Endothelial cell of umbilical vein (primary cell): ENCODE results near the gene HOXA1. TPM values are rescaled to one million over a fixed set of nuclear protein-coding genes. Genes with fewer than 3 reads are reported as not detected.

Experiments used
- BruUV-seq: library from RNA; stranded (reverse); fragments of 400-500 nt; replicated peaks from 2 replicates; lab custom pipeline; 2021; lab: Mats Ljungman, UMichigan
- CTCF ChIA-PET: fragments of 300-600, 350-600 bp; sonication (Branson Sonifier 250); formaldehyde crosslinking; loops from one replicate; lab custom pipeline; 2021; ENCODE audit warnings: antibody characterized with exemption, inconsistent platforms; lab: Charles Lee
- POLR2A ChIA-PET: fragments of 300-600, 350-600 bp; sonication (Branson Sonifier 250); formaldehyde crosslinking; loops from one replicate; lab custom pipeline; 2021; ENCODE audit warnings: antibody characterized with exemption, inconsistent platforms; lab: Charles Lee
- DNase-seq: peaks from one replicate; pipeline ENCODE4 v3.0.0-alpha.2; 2011; ENCODE audit warnings: low read depth, low spot score
- FAIRE-seq: peaks from 2 replicates; lab custom pipeline; 2011; peaks lifted over from hg19 to GRCh38; lab: Jason Lieb, UNC
- H2AFZ ChIP-seq: 2 replicates; pipeline ENCODE4 v1.6.0; 2012; ENCODE audit warnings: low read depth, low read length, control low read depth, inconsistent platforms
- H3K27ac ChIP-seq: 2 replicates; pipeline ENCODE4 v1.5.1; 2011; ENCODE audit warnings: low read depth, mild to moderate bottlenecking, control low read depth, low read length, moderate library complexity; ENCODE audit not compliant: insufficient read depth
- H3K27me3 ChIP-seq, 2 experiments: 2 replicates each; pipeline versions ENCODE4 v1.6.0 to v1.6.1; 2011; ENCODE audit warnings: low read length in 2 of 2, mixed read lengths in 1 of 2; ENCODE audit not compliant: control insufficient read depth in 2 of 2, insufficient read depth in 2 of 2
- H3K36me3 ChIP-seq, 2 experiments: 2 replicates in 1 of 2; 3 replicates in 1 of 2; pipeline ENCODE4 v1.5.1; 2011; ENCODE audit warnings: low read length in 2 of 2, mild to moderate bottlenecking in 1 of 2, moderate library complexity in 1 of 2; ENCODE audit not compliant: control insufficient read depth in 2 of 2, insufficient read depth in 2 of 2; ENCODE audit errors: extremely low read depth in 1 of 2
- H3K4me1 ChIP-seq: 3 replicates; pipeline ENCODE4 v1.5.1; 2011; ENCODE audit warnings: mild to moderate bottlenecking, low read length; ENCODE audit not compliant: control insufficient read depth, insufficient read depth; ENCODE audit errors: extremely low read depth
- H3K4me2 ChIP-seq: 2 replicates; pipeline ENCODE4 v1.6.1; 2011; ENCODE audit warnings: low read length, control low read depth, mixed read lengths; ENCODE audit not compliant: insufficient read depth
- H3K4me3 ChIP-seq, 3 experiments: fragments of 200-600 bp in 1 of 3; sonication (generic), shearing (Covaris generic) in 1 of 3; replicated peaks in 1 of 3; 2 replicates each; pipeline ENCODE4 v1.5.1; 2011 to 2016; ENCODE audit warnings: control low read depth in 3 of 3, low read length in 3 of 3, mild to moderate bottlenecking in 2 of 3, inconsistent platforms in 1 of 3, low read depth in 1 of 3, moderate library complexity in 1 of 3; ENCODE audit not compliant: insufficient read depth in 1 of 3
- H3K79me2 ChIP-seq: 2 replicates; pipeline ENCODE4 v1.6.0; 2012; ENCODE audit warnings: low read length, inconsistent platforms; ENCODE audit not compliant: control insufficient read depth, insufficient read depth
- H3K9ac ChIP-seq: replicated peaks from 2 replicates; pipeline ENCODE3; 2011; ENCODE audit warnings: low read length, control low read depth; ENCODE audit not compliant: insufficient read depth; ENCODE audit errors: extremely low read depth
- H3K9me1 ChIP-seq: replicated peaks from 3 replicates; pipeline ENCODE4 v1.6.0; 2011; ENCODE audit warnings: mild to moderate bottlenecking, low read length; ENCODE audit not compliant: control insufficient read depth, insufficient read depth; ENCODE audit errors: extremely low read depth
- H3K9me3 ChIP-seq: replicated peaks from 2 replicates; pipeline ENCODE4 v1.5.1; 2012; ENCODE audit warnings: low read length, inconsistent platforms; ENCODE audit not compliant: control insufficient read depth, insufficient read depth
- H4K20me1 ChIP-seq: replicated peaks from 2 replicates; pipeline ENCODE3; 2011; ENCODE audit warnings: mild to moderate bottlenecking, low read length; ENCODE audit not compliant: control insufficient read depth, insufficient read depth; ENCODE audit errors: extremely low read depth
- CTCF ChIP-seq, 2 donors: IDR thresholded peaks; 1 replicate in 1 of 2; 2 replicates in 1 of 2; pipeline ENCODE4 v1.5.1; 2011; ENCODE audit warnings: low read length in 2 of 2, mild to moderate bottlenecking in 2 of 2, moderate library complexity in 2 of 2, control low read depth in 1 of 2, inconsistent platforms in 1 of 2, low read depth in 1 of 2; ENCODE audit not compliant: insufficient read depth in 1 of 2; ENCODE audit errors: extremely low read depth in 1 of 2
- EZH2 ChIP-seq: IDR thresholded peaks from 2 replicates; pipeline ENCODE4 v1.6.1; 2012; ENCODE audit warnings: borderline replicate concordance, low read depth, mild to moderate bottlenecking, moderate library complexity, low read length, inconsistent platforms; ENCODE audit not compliant: severe bottlenecking
- FOS ChIP-seq: IDR thresholded peaks from 2 replicates; pipeline ENCODE4 v1.6.1; 2011; ENCODE audit warnings: mild to moderate bottlenecking, low read length, moderate library complexity, borderline replicate concordance; ENCODE audit not compliant: insufficient read depth
- GATA2 ChIP-seq: IDR thresholded peaks from 2 replicates; pipeline ENCODE4 v1.7.0; 2011; ENCODE audit warnings: low read depth, mild to moderate bottlenecking, moderate library complexity, mixed read lengths, low read length; ENCODE audit not compliant: insufficient read length, insufficient read depth
- JUN ChIP-seq: IDR thresholded peaks from 2 replicates; pipeline ENCODE4 v1.6.1; 2011; ENCODE audit warnings: borderline replicate concordance, low read depth; ENCODE audit not compliant: insufficient read length, insufficient read depth
- MYC ChIP-seq: IDR thresholded peaks from one replicate; pipeline ENCODE4 v1.6.1; 2011; ENCODE audit warnings: mild to moderate bottlenecking, low read depth, low read length
- POLR2A ChIP-seq: IDR thresholded peaks from 2 replicates; pipeline ENCODE4 v1.6.1; 2012; ENCODE audit warnings: low read depth, mild to moderate bottlenecking, control low read depth, low read length
- POLR2AphosphoS5 ChIP-seq: IDR thresholded peaks from 2 replicates; pipeline ENCODE4 v1.6.1; 2012; ENCODE audit warnings: low read depth, mild to moderate bottlenecking, control low read depth, low read length, moderate library complexity; ENCODE audit not compliant: insufficient read depth
- dilution Hi-C: fragments of 300-500 bp; cut with MboI; formaldehyde crosslinking; loops from one replicate; pipeline ENCODE4 v1.15.0; 2019; ENCODE audit warnings: low sequenced_read_pairs; ENCODE audit not compliant: extremely low pct_ligation_motif_present
- intact Hi-C: fragments of 100-400 bp; cut with micrococcal nuclease; formaldehyde crosslinking; loops from one replicate; pipeline ENCODE4 v1.10.0; 2022
- polyA plus RNA-seq, 4 experiments: library from polyadenylated mRNA; depleted of rRNA in 3 of 4; stranded (reverse) in 3 of 4; unstranded in 1 of 4; fragments of >200 nt; gene quantifications; 2 replicates each; pipeline versions ENCODE4 v1.2.1 to v1.2.3, GENCODE V29; 2011 to 2012; ENCODE audit warnings: missing spikeins in 1 of 4
- total RNA-seq: library from RNA; stranded (reverse); gene quantifications from 2 replicates; pipeline ENCODE4 v1.2.3, GENCODE V29; 2021
- TF ChIP-seq, protein P1 (sequence below): IDR thresholded peaks from 2 replicates; pipeline ENCODE4 v1.6.1; 2011; ENCODE audit not compliant: insufficient read depth, insufficient read length

The HOXA1 gene
- total and polyA plus RNA-seq, 2 donors (not counting 3 experiments of a cell fraction or from before 2014, with no cell fraction given), result 1.2 to 2.4 TPM

DNA sequence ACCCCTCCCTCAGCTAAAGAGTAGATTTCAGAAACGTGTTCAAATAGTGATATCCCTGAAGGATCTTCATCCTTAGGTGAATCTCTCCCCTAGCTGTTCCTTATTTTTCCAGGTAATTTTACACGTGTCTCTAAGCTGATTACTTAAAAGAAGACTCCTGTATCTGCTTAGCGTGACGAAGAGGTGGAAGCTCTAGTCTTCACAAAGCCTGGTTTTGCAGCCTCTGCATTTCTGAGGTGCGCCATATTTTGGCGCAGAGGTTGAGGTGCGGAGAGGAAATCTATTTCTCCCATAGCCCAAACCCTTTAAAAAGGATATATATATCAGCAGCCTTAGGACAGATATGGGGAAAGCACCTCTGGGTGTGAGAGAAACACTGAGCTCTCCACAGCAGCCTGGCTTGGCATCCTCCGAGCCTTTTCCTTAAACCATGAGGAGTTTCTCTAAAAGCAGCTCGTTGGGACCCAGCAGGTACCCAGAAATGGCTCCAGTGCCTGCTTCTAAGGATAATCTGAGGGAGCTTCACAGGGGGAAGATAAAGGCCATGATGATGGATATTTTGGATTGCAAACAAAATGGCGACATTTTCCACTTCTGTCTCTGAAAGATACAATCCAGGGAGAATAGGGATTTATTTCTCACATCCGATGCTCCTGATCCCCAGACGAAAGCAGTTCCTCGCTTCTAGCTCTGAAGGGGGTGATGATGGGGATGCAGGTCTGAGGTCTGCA is 9.7 kb upstream of the HOXA1 start:
- TF ChIP-seq JUN (no peak), GATA2 (no peak), POLR2AphosphoS5 (no peak), POLR2A (no peak), CTCF (IDR thresholded peaks at IDR 0.05; ENCODE audit: extremely low read depth in 1 of 2, insufficient read depth in 1 of 2, low read depth in 1 of 2, low read length in 2 of 2) (no peak), FOS (no peak), EZH2 (no peak), MYC (no peak)
- TF ChIP-seq, protein P1, sequence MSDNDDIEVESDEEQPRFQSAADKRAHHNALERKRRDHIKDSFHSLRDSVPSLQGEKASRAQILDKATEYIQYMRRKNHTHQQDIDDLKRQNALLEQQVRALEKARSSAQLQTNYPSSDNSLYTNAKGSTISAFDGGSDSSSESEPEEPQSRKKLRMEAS, result no peak
- H3K9me3 ChIP-seq, result no peaks in the 10 kb centered on the region
- peaks cover 0 to 8% of the 10 kb centered on the region in 2 experiments for H3K36me3 ChIP-seq
- no peaks in the 10 kb centered on the region for H3K27me3 ChIP-seq
- no peak for FAIRE-seq
- no peaks in the 10 kb centered on the region for H3K9me1 ChIP-seq
- peaks cover 90% of the 10 kb centered on the region for H3K4me1 ChIP-seq
- H4K20me1 ChIP-seq, result no peaks in the 10 kb centered on the region
- H3K4me2 ChIP-seq, result peak overlapping the region; percentile 73
- ChIA-PET POLR2A (interaction anchor here (1.2 to 2.1 kb wide), 5 partner anchors 10 to 74 kb away, joined by 3 to 5 read pairs (median 5); partner anchors contain the start of gene HOXA4), CTCF (interaction anchor here (0.5 to 5.4 kb wide), 13 partner anchors 8 to 736 kb away, joined by 3 to 70 read pairs (median 5); partner anchors contain the start of genes HOXA1, HOXA4 and HOXA7)
- H3K27ac ChIP-seq, result peak overlapping the region; percentile 88
- intact Hi-C loops, result loop anchor here (1.0 to 5.0 kb wide), 2 partner anchors 10 to 903 kb away; partner anchors contain the start of genes CBX3 and HNRNPA2B1
- BruUV-seq, result no TSS peak
- H3K79me2 ChIP-seq, result peaks cover 77% of the 10 kb centered on the region
- no peak overlapping the region for H3K4me3 ChIP-seq
- peak; percentile 48 for DNase-seq
- peak overlapping the region; percentile 45 for H3K9ac ChIP-seq
- H2AFZ ChIP-seq, result no peak overlapping the region
- dilution Hi-C loops, result no loop called here
